IPS-18a (cell line): ENCODE measurements around the gene PALLD.
A peak's percentile ranks its signal among the peaks of the same experiment; 100 is the strongest.

Experiments used
- H3K27ac ChIP-seq: one replicate; pipeline ENCODE4 v1.5.1; 2013; ENCODE audit warnings: low read length
- H3K27me3 ChIP-seq: one replicate; pipeline ENCODE4 v1.6.1; 2013; ENCODE audit warnings: mild to moderate bottlenecking, low read length; ENCODE audit not compliant: control insufficient read depth, insufficient read depth
- H3K36me3 ChIP-seq: one replicate; pipeline ENCODE4 v1.6.1; 2013; ENCODE audit warnings: low read depth, low read length; ENCODE audit not compliant: control insufficient read depth
- H3K4me1 ChIP-seq: one replicate; pipeline ENCODE4 v1.6.1; 2013; ENCODE audit warnings: low read depth, low read length; ENCODE audit not compliant: control insufficient read depth
- H3K4me3 ChIP-seq: one replicate; pipeline ENCODE4 v1.5.1; 2013; ENCODE audit warnings: low read length
- H3K9ac ChIP-seq: one replicate; pipeline ENCODE4 v1.6.1; 2013; ENCODE audit warnings: mild to moderate bottlenecking, low read length, moderate library complexity
- H3K9me3 ChIP-seq: one replicate; pipeline ENCODE4 v1.6.1; 2013; ENCODE audit warnings: low read depth, low read length; ENCODE audit not compliant: control insufficient read depth

Gene PALLD

DNA sequence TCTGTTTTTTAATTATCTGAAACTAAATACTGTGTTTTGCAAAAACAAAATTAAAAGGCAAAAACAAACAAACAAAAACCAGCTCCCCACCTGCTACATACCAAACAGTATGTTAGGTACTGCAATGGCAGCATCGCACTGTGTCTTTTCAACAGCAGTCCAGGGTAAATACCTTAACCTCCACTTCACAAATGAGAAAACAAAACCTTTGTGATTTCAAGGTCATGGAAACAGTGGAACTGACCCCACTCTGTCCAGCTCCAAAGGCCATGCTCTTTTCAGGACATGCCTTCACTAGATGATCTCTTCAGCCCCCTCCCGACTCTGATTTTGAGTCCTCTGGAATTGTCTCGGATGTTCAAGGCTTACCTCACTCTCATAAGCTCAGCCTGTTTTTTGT is 329.8 kb downstream of the PALLD start:
- Histone ChIP-seq H3K36me3 (no peaks in the 10 kb centered on the region), H3K4me3 (no peak overlapping the region), H3K4me1 (peaks cover 12% of the 10 kb centered on the region), H3K27me3 (peaks cover 14% of the 10 kb centered on the region), H3K27ac (no peak overlapping the region), H3K9ac (no peak overlapping the region), H3K9me3 (no peaks in the 10 kb centered on the region)

DNA sequence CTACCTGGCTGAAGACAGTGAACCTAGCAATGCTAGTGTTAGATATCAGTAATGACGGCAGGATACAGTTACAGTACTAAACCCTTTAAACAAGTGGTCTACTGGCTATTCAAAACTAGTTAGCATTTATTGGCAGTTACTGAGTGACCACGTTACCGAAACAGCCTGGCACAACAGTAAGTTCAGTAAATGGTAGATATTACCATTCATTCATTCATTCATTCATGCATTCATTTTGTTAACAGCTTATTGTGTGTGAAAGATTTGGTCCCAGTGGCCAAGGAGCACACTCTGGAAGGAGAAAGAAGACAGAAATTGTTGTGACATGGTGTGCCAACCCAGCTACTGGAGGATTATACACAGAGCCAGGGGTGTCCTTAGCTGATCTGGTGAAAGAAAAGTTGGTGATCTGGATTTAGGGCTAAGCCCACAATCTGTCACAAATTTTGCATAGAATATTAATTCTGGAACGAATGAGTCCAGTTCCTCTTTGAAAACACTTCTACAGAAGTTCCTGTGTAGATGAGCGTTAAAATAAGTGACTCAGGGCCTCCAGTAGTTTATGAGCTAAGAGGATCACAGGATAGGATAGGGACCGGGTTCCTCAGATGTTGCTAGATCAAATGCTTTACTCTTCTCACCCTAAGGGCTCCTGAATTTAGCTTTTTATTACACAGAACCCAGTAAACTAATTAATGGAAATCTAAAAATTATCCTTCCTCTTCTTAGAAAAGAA is 334.1 kb downstream of the PALLD start:
- Histone ChIP-seq H3K27ac (no peak overlapping the region), H3K4me3 (peak overlapping the region; percentile 86), H3K9me3 (no peaks in the 10 kb centered on the region), H3K9ac (peak overlapping the region; percentile 89), H3K4me1 (peaks cover 5% of the 10 kb centered on the region), H3K36me3 (no peaks in the 10 kb centered on the region), H3K27me3 (peaks cover 20% of the 10 kb centered on the region)

DNA sequence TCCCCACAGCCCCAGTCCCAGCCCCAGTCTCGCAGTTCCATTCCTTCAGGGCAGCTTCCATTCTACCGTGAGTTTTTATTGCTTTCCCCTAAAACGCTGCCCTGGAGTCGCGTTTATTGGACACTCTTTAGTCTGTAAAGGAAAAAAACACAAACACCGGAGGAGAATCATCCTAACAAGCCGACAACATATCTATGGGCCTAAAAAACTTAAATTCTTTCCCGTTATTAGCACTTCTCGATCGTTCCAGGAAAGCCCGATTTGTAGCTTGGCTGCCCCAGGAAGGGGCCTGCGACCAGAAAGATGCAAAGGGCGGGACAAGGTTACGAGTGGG is 334.7 kb downstream of the PALLD start:
- peaks cover 20% of the 10 kb centered on the region for H3K27me3 ChIP-seq
- peaks cover 11% of the 10 kb centered on the region for H3K4me1 ChIP-seq
- no peak overlapping the region for H3K27ac ChIP-seq
- H3K9me3 ChIP-seq = no peaks in the 10 kb centered on the region
- H3K4me3 ChIP-seq = peak overlapping the region; percentile 86
- H3K36me3 ChIP-seq = no peaks in the 10 kb centered on the region
- H3K9ac ChIP-seq = peak overlapping the region; percentile 89

DNA sequence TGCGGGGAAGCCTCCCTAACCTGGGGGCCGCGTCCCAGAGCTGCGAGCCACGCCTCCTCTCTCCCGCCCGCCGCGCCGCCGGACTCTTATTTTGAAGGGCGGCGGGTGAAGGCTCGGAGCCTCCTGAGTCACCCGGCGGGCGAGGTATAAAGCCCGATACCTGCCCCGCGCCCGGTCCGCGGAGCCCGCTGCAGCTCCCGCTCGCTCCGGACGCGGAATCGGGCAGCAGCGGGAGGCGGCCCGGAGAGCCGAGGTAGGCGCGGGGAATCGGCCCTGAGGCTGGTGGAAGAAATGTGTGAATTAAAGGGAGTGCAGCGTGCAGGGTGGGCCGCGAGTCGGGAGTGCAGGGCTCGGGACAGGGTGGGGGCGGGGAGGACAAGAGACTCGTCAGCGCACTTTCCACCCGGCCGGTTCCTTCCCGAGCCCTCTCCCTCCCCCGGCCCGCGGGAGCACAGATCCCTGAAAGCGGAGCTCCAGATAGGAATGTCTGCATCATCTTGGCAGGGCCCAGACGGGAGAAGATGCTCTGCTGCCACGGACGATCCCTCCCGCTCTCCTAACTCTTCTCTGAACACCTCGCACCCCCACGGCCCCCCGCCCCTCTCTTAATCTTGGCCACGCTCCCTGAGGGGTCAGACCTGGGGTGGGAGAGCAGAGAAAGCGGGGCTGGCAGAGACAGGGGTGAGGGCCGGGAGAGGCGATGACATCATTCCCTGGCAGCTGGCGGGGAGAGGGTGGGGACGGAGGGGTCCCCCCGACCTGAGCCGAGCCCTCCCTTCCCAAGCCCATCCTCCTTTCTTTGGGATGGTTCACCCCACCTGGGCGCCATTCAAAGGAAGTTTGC is 335.3 kb downstream of the PALLD start:
- Histone ChIP-seq H3K27me3 (peaks cover 20% of the 10 kb centered on the region), H3K4me3 (peak overlapping the region; percentile 86), H3K9me3 (no peaks in the 10 kb centered on the region), H3K27ac (peak overlapping the region; percentile 78), H3K36me3 (no peaks in the 10 kb centered on the region), H3K4me1 (peaks cover 13% of the 10 kb centered on the region), H3K9ac (peak overlapping the region; percentile 89)

DNA sequence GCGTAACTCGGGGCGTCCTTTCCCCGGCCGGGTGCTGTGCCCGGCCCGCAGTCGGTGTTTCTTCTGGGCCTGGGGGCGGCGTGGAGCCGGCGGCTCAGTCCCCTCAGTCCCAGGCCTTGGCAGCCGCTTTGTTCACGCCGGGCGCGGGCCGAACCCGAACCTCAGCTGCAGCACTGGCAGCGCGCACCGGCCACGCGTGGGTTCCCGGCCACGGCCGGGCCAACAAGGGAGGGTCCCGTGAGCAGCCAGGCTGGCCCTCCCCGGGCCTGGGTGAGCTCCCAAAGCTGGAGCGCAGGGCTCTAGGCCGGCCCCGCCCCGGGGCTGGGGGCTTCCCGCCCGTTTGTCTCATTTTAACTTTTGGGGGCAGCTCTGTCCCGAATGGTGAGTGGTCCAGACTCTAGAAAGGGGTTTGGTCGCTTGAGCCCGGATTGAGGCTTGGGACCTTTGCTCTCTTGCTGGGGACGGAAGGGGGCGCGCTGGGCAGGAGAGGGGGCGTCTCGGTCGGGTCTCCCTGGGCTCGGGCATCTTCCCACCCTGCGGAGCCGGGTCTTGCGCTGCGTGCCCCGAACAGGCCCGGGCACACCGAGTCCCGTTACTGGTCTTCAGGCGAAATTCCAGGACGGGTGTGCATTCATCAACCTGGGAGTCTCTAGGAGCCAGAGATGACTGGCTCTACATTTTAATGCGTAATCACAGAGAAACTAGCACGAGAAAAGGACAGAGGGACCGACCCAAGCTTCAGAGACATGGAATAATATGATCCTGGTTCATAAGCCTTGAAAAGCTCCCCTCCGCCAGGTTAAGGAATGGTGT is 336.1 kb downstream of the PALLD start:
- Histone ChIP-seq H3K4me3 (peak overlapping the region; percentile 86), H3K27me3 (peaks cover 20% of the 10 kb centered on the region), H3K36me3 (peaks cover 3% of the 10 kb centered on the region), H3K4me1 (peaks cover 13% of the 10 kb centered on the region), H3K27ac (no peak overlapping the region), H3K9me3 (no peaks in the 10 kb centered on the region), H3K9ac (peak overlapping the region; percentile 89)

DNA sequence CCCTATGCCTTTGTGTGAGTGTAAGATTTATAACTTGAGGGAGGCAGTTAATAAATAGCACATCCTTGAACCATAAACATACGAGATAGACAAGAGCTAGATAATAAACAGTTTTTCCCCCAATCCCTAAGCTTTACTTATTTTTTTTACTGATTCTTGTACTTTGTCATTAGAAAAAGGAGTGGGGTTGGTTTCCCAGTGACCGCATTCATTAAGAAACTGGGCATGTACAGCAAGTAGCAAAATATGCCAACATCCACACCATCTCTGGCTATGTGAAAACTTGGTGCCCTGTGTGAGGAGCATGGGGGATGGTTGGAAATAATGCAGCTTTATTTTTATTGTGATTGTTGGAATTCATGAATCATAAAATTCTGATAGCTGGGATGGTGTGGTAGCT is 337.0 kb downstream of the PALLD start:
- Histone ChIP-seq H3K9ac (no peak overlapping the region), H3K27me3 (peaks cover 20% of the 10 kb centered on the region), H3K27ac (no peak overlapping the region), H3K4me1 (peaks cover 16% of the 10 kb centered on the region), H3K4me3 (peak overlapping the region; percentile 86), H3K9me3 (no peaks in the 10 kb centered on the region), H3K36me3 (peaks cover 3% of the 10 kb centered on the region)

DNA sequence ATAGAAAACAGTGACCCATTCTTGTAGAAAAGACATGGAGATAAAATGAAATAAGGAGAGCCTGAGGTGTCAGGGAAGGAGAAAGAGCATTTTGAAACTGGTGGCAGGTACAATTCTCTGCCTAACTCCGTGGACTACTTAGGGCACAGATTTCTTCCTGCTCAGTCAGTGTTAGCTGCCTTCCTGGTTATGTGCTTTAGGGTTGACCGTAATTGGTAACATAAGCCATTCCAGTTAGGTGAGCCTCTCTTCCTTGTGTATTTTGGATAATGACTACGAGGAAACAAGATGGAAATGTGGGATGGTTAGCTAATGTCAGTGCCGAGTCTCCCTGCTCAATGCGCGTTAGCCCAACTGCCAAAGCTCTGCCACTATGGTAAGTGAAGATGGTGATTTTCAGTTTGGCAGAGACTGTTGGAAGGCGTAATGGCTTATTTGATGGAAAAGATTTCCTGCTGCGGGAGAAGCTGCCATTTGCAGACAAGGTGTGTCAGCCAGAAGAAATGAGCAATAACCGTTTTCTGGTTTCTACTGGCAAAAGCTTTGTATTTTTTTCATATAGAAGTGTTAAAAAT is 339.1 kb downstream of the PALLD start:
- peaks cover 3% of the 10 kb centered on the region for H3K36me3 ChIP-seq

DNA sequence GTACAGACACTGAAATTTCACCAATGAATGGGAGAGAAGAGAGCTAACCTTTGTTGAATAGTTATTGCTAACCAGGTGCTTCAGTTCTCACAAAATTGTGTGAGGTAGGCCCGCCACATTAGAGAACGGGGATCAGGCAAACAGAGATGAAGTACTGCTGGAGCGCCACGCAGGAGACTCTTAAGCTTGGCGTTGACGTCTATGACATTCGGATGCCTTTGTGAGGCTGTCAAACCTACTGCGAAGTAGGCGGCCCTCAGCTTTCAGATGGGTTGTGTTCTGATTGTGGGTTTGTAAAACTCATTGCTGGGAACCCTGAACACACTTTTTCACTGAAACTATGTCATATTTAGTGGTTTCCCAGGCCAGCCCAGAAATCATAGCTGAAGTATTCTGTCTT is 339.6 kb downstream of the PALLD start:
- H3K9me3 ChIP-seq = no peaks in the 10 kb centered on the region
- H3K36me3 ChIP-seq = peaks cover 3% of the 10 kb centered on the region
- H3K4me1 ChIP-seq = peaks cover 26% of the 10 kb centered on the region

More for the DNA sequence above, 339.1 kb downstream of the PALLD start:
- no peak overlapping the region for H3K27ac ChIP-seq
- peaks cover 13% of the 10 kb centered on the region for H3K27me3 ChIP-seq
- peaks cover 25% of the 10 kb centered on the region for H3K4me1 ChIP-seq
- no peak overlapping the region for H3K9ac ChIP-seq
- H3K4me3 ChIP-seq = no peak overlapping the region
- H3K9me3 ChIP-seq = no peaks in the 10 kb centered on the region

DNA sequence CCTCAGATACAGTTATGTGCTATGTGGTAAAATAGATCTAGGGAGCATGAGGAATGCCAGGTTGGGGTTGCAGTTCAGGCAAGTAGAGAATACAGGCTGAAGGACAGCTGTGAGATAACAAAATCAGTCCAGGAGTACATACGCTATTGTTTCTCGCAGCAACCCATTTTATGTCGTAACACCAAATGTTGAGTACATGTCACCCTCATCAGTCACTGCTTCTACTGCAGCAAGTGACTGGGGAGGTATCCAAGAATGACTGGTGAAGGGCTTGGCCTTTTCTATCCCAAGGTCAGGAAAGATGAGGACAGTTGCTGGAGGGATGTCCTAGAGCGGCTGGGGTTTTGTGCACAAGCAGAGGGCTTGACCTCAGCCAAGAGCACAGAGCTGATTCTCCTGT is 341.1 kb downstream of the PALLD start:
- H3K36me3 ChIP-seq = peaks cover 3% of the 10 kb centered on the region
- H3K27me3 ChIP-seq = peaks cover 6% of the 10 kb centered on the region
- peaks cover 38% of the 10 kb centered on the region for H3K4me1 ChIP-seq
- no peak overlapping the region for H3K4me3 ChIP-seq
- H3K9me3 ChIP-seq = no peaks in the 10 kb centered on the region
- no peak overlapping the region for H3K27ac ChIP-seq
- H3K9ac ChIP-seq = no peak overlapping the region

More for the DNA sequence above, 339.6 kb downstream of the PALLD start:
- peaks cover 8% of the 10 kb centered on the region for H3K27me3 ChIP-seq
- no peak overlapping the region for H3K4me3 ChIP-seq
- no peak overlapping the region for H3K9ac ChIP-seq
- H3K27ac ChIP-seq = no peak overlapping the region

DNA sequence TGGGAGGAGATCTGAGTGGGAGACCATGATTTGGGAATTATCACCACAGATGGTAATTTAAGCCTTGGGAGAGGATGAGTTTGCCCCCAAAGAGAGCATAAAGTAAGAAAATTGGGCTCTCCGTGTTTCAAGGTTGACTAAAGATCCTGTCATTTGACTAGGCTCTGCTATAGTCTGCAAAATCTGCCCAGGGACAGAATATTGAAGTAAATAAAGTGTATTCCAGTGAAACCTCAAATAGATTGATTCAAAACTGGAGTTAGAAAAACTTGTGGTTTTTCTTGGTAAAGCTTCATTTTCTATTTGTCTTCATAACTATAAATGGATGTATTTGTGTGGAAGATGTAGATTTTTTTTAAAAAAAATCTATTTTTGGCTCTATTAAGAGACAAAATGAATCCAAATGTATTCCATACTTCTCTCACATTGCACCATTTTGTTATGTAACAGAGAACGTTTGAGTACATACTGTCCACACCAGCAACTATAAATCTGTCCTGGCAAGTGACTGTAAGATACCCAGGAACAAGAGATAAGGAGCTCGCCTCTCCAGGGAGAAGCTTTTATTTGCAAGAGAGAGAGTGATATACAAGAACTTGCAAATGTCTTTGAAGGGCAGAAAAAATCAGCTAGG is 343.0 kb downstream of the PALLD start:
- H3K9ac ChIP-seq = no peak overlapping the region
- no peaks in the 10 kb centered on the region for H3K27me3 ChIP-seq
- no peak overlapping the region for H3K4me3 ChIP-seq
- no peak overlapping the region for H3K27ac ChIP-seq
- peaks cover 58% of the 10 kb centered on the region for H3K4me1 ChIP-seq
- no peaks in the 10 kb centered on the region for H3K9me3 ChIP-seq
- peaks cover 3% of the 10 kb centered on the region for H3K36me3 ChIP-seq

DNA sequence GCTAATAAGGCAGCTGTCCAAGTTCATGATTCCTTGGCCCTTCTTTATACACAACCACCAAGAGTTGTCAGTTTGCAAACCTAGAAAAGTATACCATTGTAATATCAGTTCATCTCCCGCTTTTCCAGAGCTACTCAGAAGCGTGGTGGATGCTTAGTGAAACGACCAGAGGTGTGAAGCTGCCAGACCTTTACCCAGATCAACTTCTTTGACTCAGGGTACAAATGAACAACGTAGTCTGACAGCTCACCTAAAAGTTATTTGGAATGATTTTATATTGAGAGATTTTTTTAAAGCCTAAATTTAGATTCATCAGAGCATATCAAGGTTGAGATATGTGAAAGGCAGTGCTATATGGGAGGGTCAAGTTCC is 343.5 kb downstream of the PALLD start:
- H3K9ac ChIP-seq = no peak overlapping the region
- peaks cover 61% of the 10 kb centered on the region for H3K4me1 ChIP-seq
- H3K27ac ChIP-seq = no peak overlapping the region
- H3K36me3 ChIP-seq = peaks cover 3% of the 10 kb centered on the region
- H3K9me3 ChIP-seq = no peaks in the 10 kb centered on the region
- no peaks in the 10 kb centered on the region for H3K27me3 ChIP-seq
- no peak overlapping the region for H3K4me3 ChIP-seq
